Heart left ventricle (tissue), 16 donors: ENCODE data around the gene RALBP1. TPM values are rescaled to one million over a fixed set of nuclear protein-coding genes. Genes with fewer than 3 reads are reported as not detected.

Experiments
- ATAC-seq, 4 donors: fragments of 200-7000 bp; cut with Tn5 transposase; one replicate each; pipeline ENCODE4 v1.9.1; 2020 to 2022; ENCODE audit warnings: moderate library complexity in 4 of 4, mild to moderate bottlenecking in 3 of 4, moderate number of reproducible peaks in 1 of 4
- DNase-seq, 5 donors: peaks; one replicate each; pipeline ENCODE4 v3.0.0-alpha.2; 2020
- H3K27ac ChIP-seq, 12 donors: fragments of 200-600 bp; sonication (generic) in 4 of 12; one replicate each; pipeline versions ENCODE4 v1.5.0 to v1.8.0; 2016 to 2022; ENCODE audit warnings: mild to moderate bottlenecking in 2 of 12
- H3K27me3 ChIP-seq, 9 donors: fragments of 200-600 bp; sonication (generic) in 2 of 9; one replicate each; pipeline versions ENCODE4 v1.5.1 to v1.8.0; 2016 to 2022; ENCODE audit warnings: mild to moderate bottlenecking in 3 of 9
- H3K36me3 ChIP-seq, 9 donors: fragments of 200-600 bp; sonication (generic) in 2 of 9; one replicate each; pipeline versions ENCODE4 v1.5.0 to v1.8.0; 2018 to 2022; ENCODE audit warnings: mild to moderate bottlenecking in 2 of 9
- H3K4me1 ChIP-seq, 12 donors: fragments of 200-600 bp; sonication (generic) in 4 of 12; one replicate each; pipeline versions ENCODE4 v1.5.0 to v1.8.0; 2016 to 2022; ENCODE audit warnings: mild to moderate bottlenecking in 3 of 12
- H3K4me3 ChIP-seq, 12 donors: fragments of 200-600 bp; sonication (generic) in 4 of 12; one replicate each; pipeline versions ENCODE4 v1.5.0 to v1.8.0; 2017 to 2022; ENCODE audit warnings: mild to moderate bottlenecking in 9 of 12, moderate library complexity in 4 of 12
- H3K9me3 ChIP-seq, 12 donors: fragments of 200-600 bp; sonication (generic) in 4 of 12; one replicate each; pipeline versions ENCODE4 v1.5.0 to v1.8.0; 2016 to 2022; ENCODE audit warnings: mild to moderate bottlenecking in 1 of 12
- CTCF ChIP-seq, 12 donors: fragments of 200-600 bp; sonication (generic) in 4 of 12; IDR thresholded peaks; one replicate each; pipeline versions ENCODE4 v1.5.0 to v1.8.0; 2018 to 2022; ENCODE audit warnings: antibody characterized with exemption in 12 of 12, mild to moderate bottlenecking in 5 of 12
- POLR2A ChIP-seq, 2 donors: fragments of 450-650 bp; IDR thresholded peaks; one replicate each; pipeline ENCODE4 v1.6.1; 2017; ENCODE audit warnings: antibody characterized with exemption in 2 of 2, mild to moderate bottlenecking in 2 of 2, moderate library complexity in 2 of 2
- WGBS, 4 donors: extraction: QIAGEN DNeasy Blood & Tissue Kit in 2 of 4; methylation state at CpG; one replicate each; pipeline versions ENCODE4 v1.1.5 to v1.1.7; 2013 to 2018; 5-methylcytosine and 5-hydroxymethylcytosine counted together
- intact Hi-C, 10 donors: fragments of 100-400 bp; cut with DNase I; formaldehyde crosslinking; loops; one replicate each; pipeline versions ENCODE4 v1.11.1 to v1.14.2; 2022
- polyA plus RNA-seq, 2 donors: library from polyadenylated mRNA; stranded (reverse); fragments of 200-250 nt; gene quantifications; one replicate each; pipeline ENCODE4 v1.2.3, GENCODE V29; 2013
- total RNA-seq, 9 donors: library from RNA; depleted of rRNA in 2 of 9; stranded (reverse); fragments of >200 nt in 2 of 9; fragmentation: NEBNext Ultra II Directional in 3 of 9; extraction: Animal tissue kit (Norgen Biotek cat#: 25700) in 3 of 9; gene quantifications; one replicate each; pipeline versions ENCODE4 v1.1.0 to v1.2.4, GENCODE V29; 2016 to 2023
- donor health status: ischemic (EF 13 %, LVEDD 7.1; RV severe dilation, severe dysfunction).
- donor health status: healthy with polysubstance abuse.
- donor health status: DM: no; HTN: yes; CAD: no.
- donor health status: DM: no; HTN: no; CAD: no.
- donor health status: ischemic (EF 25% LVEDD 6.9; RV normal size, moderate dysfunction).
- donor health status: ischemic (EF 25% LVEDD 5.7; RV mildly dilated, moderate dysfunction).
- donor health status: healthy.
- donor health status: DM: yes; HTN: yes; CAD: no.
- donor health status: ischemic (EF 35%, LVEDD 5.7; RV mildly dilated, moderate dysfunction).
- donor health status: nonischemic (EF 11% LVEDD 7.7; RV severe dilation, severe dysfunction).
- donor health status: DM: yes; HTN: yes; CAD: no.
- donor health status: PGD.
- donor health status: ischemic (EF 29% LVEDD 5.4; RV normal size, mild dysfunction).
- donor health status: nonischemic (EF 23%, LVEDD 6.1; RV moderate dilation, normal function).

Gene RALBP1
- total and polyA plus RNA-seq, 11 donors: 20.9 to 91.1 (median 47.8) TPM

GRCh38 chr18:9468998-9469397 is 6.3 kb upstream of the RALBP1 start:
- Histone ChIP-seq H3K4me3 (no peak overlapping the region), H3K36me3 (no peaks in the 10 kb centered on the region), H3K9me3 (peaks cover 0 to 33% (median 12%) of the 10 kb centered on the region in 12 donors), H3K27ac (no peak overlapping the region), H3K4me1 (peaks cover 0 to 2% (median under 1%) of the 10 kb centered on the region in 12 donors), H3K27me3 (no peaks in the 10 kb centered on the region)
- ATAC-seq (no peak), DNase-seq (no peak)
- intact Hi-C loops: loop anchor here in 1 of 10 donors (10.0 kb wide), 1 partner anchor 56 kb away; no protein-coding TSS in a partner anchor
- no peak for TF ChIP-seq CTCF (IDR thresholded peaks at IDR 0.05)
- no peak for TF ChIP-seq POLR2A (IDR thresholded peaks at IDR 0.05)
- WGBS, 4 donors: 82 to 87% (median 83%) methylated on average over 3 of the region's 3 CpGs

GRCh38 chr18:9469685-9470084 is 5.6 kb upstream of the RALBP1 start:
- H3K4me1 ChIP-seq: peaks cover 0 to 8% (median 6%) of the 10 kb centered on the region in 12 donors
- H3K27ac ChIP-seq: no peak overlapping the region
- ATAC-seq (no peak), DNase-seq (no peak)
- no peak overlapping the region for H3K4me3 ChIP-seq
- intact Hi-C loops: loop anchor here in 4 of 10 donors (5.0 to 10.0 kb wide), 4 partner anchors 55 to 443 kb away; partner anchors contain the start of genes TWSG1 (in 2 of the 4), ANKRD12 (in 1 of the 4) and VAPA (in 1 of the 4)
- H3K9me3 ChIP-seq: peaks cover 0 to 33% (median 12%) of the 10 kb centered on the region in 12 donors
- no peaks in the 10 kb centered on the region for H3K27me3 ChIP-seq
- TF ChIP-seq CTCF (IDR thresholded peaks at IDR 0.05): no peak
- TF ChIP-seq POLR2A (IDR thresholded peaks at IDR 0.05): no peak
- no peaks in the 10 kb centered on the region for H3K36me3 ChIP-seq

GRCh38 chr18:9474108-9474982 is 968 bp upstream of the RALBP1 start:
- Histone ChIP-seq H3K4me3 (peak overlapping the region; percentile 50 to 99 (median 91)), H3K4me1 (peaks cover 0 to 30% (median 16%) of the 10 kb centered on the region in 12 donors), H3K36me3 (peaks cover 0 to 12% (median 8%) of the 10 kb centered on the region in 9 donors), H3K27me3 (no peaks in the 10 kb centered on the region), H3K9me3 (peaks cover 0 to 10% (median 0%) of the 10 kb centered on the region in 12 donors), H3K27ac (peak overlapping the region; percentile 89 to 98 (median 94))
- peak in 1 of 5 donors; percentile 89 for DNase-seq
- intact Hi-C loops: loop anchor here in 3 of 10 donors (2.0 to 10.0 kb wide), 4 partner anchors 140 to 438 kb away; partner anchors contain the start of genes TWSG1 (in 3 of the 3), ANKRD12 (in 1 of the 3) and VAPA (in 1 of the 3)
- TF ChIP-seq CTCF (IDR thresholded peaks at IDR 0.05) (no peak), POLR2A (IDR thresholded peaks at IDR 0.05) (no peak)
- ATAC-seq: peak; percentile 74 to 83 (median 81)
- WGBS, 4 donors: 24 to 43% (median 33%) methylated on average over 20 to 37 of the region's 37 CpGs
